PC-3 (cell line): ENCODE measurements around the gene EGFL8.

Experiments
- EZH2phosphoT487 ChIP-seq: fragments of 300-600 bp; sonication (generic); IDR thresholded peaks from 2 replicates; pipeline ENCODE4 v1.6.1; 2018; ENCODE audit warnings: mild to moderate bottlenecking, antibody characterized with exemption, low read length, borderline replicate concordance
- TF ChIP-seq, protein P1 (sequence below): fragments of 300-600 bp; sonication (generic); conservative IDR thresholded peaks from 2 replicates; pipeline ENCODE4 v1.5.1; 2017; ENCODE audit warnings: antibody characterized with exemption, low read depth, mild to moderate bottlenecking, low read length

DNA sequence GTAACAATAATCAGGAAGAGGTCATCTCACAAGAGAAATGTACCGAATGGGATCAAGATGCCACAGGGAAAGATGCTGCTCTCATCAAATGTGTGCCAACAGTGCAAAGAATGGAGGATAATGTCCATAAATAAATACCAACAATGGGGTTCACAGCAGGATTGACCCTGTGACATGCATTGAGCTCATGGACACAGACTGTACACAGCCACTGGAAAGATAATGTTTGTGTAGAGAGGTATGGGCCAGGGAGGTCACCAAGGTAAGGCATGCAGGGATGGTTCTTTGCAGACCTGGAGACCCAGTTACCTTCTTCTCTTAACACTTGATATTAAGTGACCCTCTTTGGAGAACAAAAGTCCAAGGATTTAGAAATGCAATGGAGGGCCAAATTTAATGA lies 10.0 kb downstream of the EGFL8 start:
- TF ChIP-seq, protein P1, sequence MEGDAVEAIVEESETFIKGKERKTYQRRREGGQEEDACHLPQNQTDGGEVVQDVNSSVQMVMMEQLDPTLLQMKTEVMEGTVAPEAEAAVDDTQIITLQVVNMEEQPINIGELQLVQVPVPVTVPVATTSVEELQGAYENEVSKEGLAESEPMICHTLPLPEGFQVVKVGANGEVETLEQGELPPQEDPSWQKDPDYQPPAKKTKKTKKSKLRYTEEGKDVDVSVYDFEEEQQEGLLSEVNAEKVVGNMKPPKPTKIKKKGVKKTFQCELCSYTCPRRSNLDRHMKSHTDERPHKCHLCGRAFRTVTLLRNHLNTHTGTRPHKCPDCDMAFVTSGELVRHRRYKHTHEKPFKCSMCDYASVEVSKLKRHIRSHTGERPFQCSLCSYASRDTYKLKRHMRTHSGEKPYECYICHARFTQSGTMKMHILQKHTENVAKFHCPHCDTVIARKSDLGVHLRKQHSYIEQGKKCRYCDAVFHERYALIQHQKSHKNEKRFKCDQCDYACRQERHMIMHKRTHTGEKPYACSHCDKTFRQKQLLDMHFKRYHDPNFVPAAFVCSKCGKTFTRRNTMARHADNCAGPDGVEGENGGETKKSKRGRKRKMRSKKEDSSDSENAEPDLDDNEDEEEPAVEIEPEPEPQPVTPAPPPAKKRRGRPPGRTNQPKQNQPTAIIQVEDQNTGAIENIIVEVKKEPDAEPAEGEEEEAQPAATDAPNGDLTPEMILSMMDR: no peak
- TF ChIP-seq EZH2phosphoT487: no peak
